Spinal cord (tissue), 10 donors: ENCODE measurements around the gene HILPDA. TPM values are rescaled to one million over a fixed set of nuclear protein-coding genes. Genes with fewer than 3 reads are reported as not detected.
"Not testable (repeated sequence)": the region's sequence is repeated elsewhere in the genome, so short reads cannot be mapped to it uniquely, and the experiment has no call there.

Experiments
- DNase-seq, 6 donors: peaks; one replicate each; pipeline versions ENCODE4 v3.0.0 to v3.0.0-alpha.2; 2013 to 2015; ENCODE audit warnings: low spot score in 6 of 6, low read depth in 4 of 6
- H3K27ac ChIP-seq: one replicate; pipeline ENCODE4 v1.5.1; 2013; ENCODE audit warnings: low read depth, low read length, control low read depth
- H3K27me3 ChIP-seq: one replicate; pipeline ENCODE4 v1.6.1; 2013; ENCODE audit warnings: low read length; ENCODE audit not compliant: control insufficient read depth, insufficient read depth
- H3K36me3 ChIP-seq: one replicate; pipeline ENCODE4 v1.6.1; 2013; ENCODE audit warnings: low read length; ENCODE audit not compliant: control insufficient read depth, insufficient read depth
- H3K4me1 ChIP-seq: one replicate; pipeline ENCODE4 v1.6.1; 2013; ENCODE audit warnings: low read length; ENCODE audit not compliant: control insufficient read depth, insufficient read depth
- H3K4me3 ChIP-seq: one replicate; pipeline ENCODE4 v1.5.1; 2013; ENCODE audit warnings: low read depth, low read length, control low read depth
- H3K9me3 ChIP-seq: one replicate; pipeline ENCODE4 v1.6.1; 2013; ENCODE audit warnings: low read length; ENCODE audit not compliant: control insufficient read depth, insufficient read depth
- WGBS: methylation state at CpG from one replicate; pipeline ENCODE4 v1.1.5; 2013; ENCODE audit warnings: missing lambda C conversion rate; ENCODE audit not compliant: insufficient coverage; 5-methylcytosine and 5-hydroxymethylcytosine counted together
- polyA plus RNA-seq, 2 donors: library from polyadenylated mRNA; unstranded; fragments of 120-200 nt; gene quantifications; one replicate each; pipeline ENCODE4 v1.2.1, GENCODE V29; 2013; ENCODE audit not compliant: insufficient read length in 2 of 2
- total RNA-seq, 2 donors: library from RNA; depleted of rRNA in 1 of 2; stranded (reverse); fragments of 120-200 nt in 1 of 2; fragments of >200 nt in 1 of 2; gene quantifications; one replicate each; pipeline versions ENCODE4 v1.2.3 to v1.2.4, GENCODE V29; 2013 to 2014
- donor health status: healthy.

HILPDA gene
- total and polyA plus RNA-seq, 4 donors, result 14.4 to 62.1 (median 27.3) TPM

DNA sequence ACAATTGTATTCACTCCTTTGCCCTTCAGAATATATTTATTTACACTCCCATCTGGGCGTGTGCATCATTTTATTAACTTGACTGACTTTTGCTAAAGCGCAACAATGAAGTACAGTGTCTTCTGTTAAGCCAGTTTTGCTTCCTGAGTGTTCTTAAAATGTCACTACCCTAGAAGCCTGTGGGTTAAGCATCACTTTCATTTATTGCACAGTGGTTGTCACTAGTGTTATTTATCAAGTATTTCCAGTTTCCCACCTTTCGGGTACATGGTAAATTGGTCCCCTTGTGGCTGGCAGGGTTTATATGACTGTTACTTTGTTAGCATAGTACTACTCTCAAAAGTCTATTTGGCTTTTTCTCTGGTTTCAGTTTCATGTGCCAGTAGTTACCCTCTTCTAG lies 3.3 kb downstream of the HILPDA start:
- 33% methylated on average over 1 of the region's 3 CpGs for WGBS
- DNase-seq, result no peak
- Histone ChIP-seq H3K27ac (no peak overlapping the region), H3K36me3 (peaks cover 11% of the 10 kb centered on the region), H3K9me3 (no peaks in the 10 kb centered on the region), H3K27me3 (no peaks in the 10 kb centered on the region), H3K4me3 (no peak overlapping the region), H3K4me1 (peaks cover 26% of the 10 kb centered on the region)

DNA sequence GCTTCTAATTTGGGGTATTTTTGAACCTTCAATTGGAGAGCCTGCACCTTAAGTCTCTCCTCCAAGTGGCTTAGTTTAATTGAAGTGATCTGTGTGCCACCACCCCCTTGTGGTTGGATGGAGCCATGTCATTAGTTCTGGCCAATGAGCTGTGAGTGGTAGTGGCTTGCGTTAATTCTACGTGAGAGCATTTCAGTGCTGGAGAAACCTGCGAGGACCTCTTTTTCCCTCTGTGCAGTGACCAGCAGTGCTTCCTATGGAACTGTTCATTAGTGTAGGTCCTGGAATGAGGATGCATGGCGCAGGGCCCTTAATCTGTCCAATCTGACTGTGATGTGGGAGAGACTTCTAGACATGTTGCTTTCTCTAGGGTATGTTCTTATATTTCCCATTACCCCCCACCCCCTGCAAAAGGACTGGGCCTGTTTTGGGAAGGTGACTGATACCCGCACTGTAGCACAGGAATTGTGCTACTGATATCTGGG lies 3.8 kb downstream of the HILPDA start:
- H3K9me3 ChIP-seq, result no peaks in the 10 kb centered on the region
- peaks cover 11% of the 10 kb centered on the region for H3K36me3 ChIP-seq
- DNase-seq, result peak in 4 of 6 donors; percentile 43 to 87 (median 64)
- H3K4me3 ChIP-seq, result no peak overlapping the region
- WGBS, result 33% methylated on average over 3 of the region's 5 CpGs
- peaks cover 21% of the 10 kb centered on the region for H3K4me1 ChIP-seq
- H3K27ac ChIP-seq, result no peak overlapping the region
- no peaks in the 10 kb centered on the region for H3K27me3 ChIP-seq

DNA sequence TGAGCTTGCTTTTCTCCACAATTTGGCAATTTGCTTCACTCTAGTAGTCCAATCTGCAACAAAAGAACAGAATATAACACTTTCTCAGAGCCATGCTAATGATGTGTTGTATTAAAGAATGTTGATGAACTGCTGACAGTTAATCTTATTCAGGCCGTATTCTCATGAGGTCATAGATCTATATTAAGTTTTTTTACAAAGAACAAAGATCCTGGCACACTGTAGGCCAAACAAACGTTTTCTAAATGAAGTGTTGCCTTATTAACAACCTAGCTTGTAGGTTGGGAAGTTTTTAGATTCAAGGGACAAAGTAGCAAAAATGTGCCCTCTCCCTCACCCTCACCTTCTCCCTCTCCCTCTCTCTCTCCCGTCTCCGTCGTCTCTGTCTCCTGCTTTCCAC lies 6.8 kb downstream of the HILPDA start:
- no peaks in the 10 kb centered on the region for H3K27me3 ChIP-seq
- H3K9me3 ChIP-seq, result no peaks in the 10 kb centered on the region
- no peak overlapping the region for H3K4me3 ChIP-seq
- no peak for DNase-seq
- 100% methylated on average over 3 of the region's 5 CpGs for WGBS
- H3K4me1 ChIP-seq, result no peaks in the 10 kb centered on the region
- H3K36me3 ChIP-seq, result peaks cover 9% of the 10 kb centered on the region
- H3K27ac ChIP-seq, result no peak overlapping the region

DNA sequence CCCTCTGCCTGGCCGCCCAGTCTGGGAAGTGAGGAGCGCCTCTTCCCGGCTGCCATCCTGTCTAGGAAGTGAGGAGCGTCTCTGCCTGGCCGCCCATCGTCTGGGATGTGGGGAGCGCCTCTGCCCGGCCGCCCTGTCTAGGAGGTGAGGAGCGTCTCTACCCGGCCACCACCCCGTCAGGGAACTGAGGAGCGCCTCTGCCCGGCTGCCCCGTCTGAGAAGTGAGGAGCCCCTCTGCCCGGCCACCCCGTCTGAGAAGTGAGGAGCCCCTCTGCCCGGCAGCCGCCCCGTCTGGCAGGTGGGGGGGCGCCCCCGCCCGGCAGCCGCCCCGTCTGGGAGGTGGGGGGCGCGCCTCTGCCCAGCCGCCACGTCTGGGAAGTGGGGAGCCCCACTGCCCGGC lies 7.7 kb downstream of the HILPDA start:
- not testable (repeated sequence) for H3K36me3 ChIP-seq, H3K9me3 ChIP-seq, H3K27ac ChIP-seq, H3K27me3 ChIP-seq, H3K4me1 ChIP-seq, DNase-seq, H3K4me3 ChIP-seq
- 98% methylated on average over 16 of the region's 30 CpGs for WGBS

DNA sequence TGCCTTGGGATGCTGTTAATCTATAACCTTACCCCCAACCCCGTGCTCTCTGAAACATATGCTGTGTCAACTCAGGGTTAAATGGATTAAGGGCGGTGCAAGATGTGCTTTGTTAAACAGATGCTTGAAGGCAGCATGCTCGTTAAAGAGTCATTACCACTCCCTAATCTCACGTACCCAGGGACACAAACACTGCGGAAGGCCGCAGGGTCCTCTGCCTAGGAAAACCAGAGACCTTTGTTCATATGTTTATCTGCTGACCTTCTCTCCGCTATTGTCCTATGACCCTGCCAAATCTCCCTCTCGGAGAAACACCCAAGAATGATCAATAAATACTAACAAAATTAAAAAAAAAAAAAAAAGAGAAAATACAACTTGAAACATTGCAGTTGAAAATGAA lies 8.3 kb downstream of the HILPDA start:
- H3K4me1 ChIP-seq, H3K4me3 ChIP-seq, H3K9me3 ChIP-seq, H3K36me3 ChIP-seq, DNase-seq, H3K27me3 ChIP-seq, H3K27ac ChIP-seq: not testable (repeated sequence)
- 61% methylated on average over 4 of the region's 8 CpGs for WGBS

DNA sequence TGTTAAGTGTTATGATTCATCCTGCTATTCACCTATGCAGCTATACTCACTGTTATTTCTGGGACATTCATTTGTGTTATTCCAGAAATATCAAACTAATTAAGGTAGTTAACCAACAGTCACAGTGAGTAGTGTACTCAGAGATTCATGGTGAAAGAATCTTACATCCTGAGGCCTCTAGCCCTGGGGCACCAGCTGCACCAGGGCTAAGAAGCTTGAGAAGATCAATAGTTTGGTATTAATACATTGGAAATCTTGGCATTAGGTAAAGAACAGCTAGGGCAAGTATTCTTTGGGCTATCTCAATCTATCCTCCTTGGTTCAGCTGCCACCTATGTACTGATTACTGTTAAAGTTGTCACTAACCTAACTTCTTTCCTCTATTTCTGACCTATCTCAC lies 11.2 kb downstream of the HILPDA start:
- not testable (repeated sequence) for H3K36me3 ChIP-seq, H3K4me3 ChIP-seq, H3K27ac ChIP-seq, H3K4me1 ChIP-seq, H3K27me3 ChIP-seq, H3K9me3 ChIP-seq, DNase-seq

DNA sequence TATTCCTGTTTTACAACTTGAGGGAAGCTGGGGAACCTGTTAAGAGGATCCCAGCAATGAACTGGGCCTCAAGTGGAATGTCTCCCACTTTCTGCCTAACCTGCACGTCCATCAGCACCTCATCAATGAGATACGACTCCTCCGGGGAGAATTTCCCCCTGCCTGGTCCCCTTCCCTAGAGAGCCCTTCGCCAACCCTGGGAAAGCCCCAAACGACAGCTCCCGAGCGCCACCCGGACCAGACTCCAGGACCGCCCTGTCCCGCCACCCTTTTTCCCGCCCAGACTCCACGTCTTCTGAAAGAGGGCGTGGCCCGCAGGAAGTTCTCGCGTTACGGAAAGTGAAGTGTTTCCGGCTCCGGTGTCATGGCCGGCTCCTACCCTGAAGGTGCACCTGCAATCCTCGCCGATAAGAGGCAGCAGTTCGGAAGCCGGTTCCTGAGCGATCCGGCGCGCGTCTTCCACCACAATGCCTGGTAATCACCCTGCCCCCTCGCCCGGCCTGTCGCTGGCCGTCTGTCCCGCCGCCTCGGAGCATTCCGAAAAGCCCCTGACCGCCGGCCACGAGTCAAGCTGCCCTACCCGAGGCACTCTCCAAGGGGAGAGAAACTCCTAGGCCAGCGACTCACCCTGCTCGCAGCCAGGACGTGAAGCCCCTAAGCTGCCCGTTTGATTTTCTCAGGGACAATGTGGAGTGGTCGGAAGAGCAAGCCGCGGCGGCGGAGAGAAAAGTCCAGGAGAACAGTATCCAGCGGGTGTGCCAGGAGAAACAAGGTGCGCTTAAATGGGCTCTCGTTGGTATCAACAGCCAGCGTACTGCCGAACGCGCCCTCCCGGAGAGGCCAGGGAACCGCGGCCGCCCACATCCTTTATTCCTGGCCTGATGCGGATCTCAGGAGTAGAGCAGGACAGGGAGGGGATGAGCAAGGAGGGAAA lies 21.0 kb downstream of the HILPDA start, which contains the start of gene METTL2B:
Gene METTL2B, plus strand, starts transcription at position 347 of the 934 bp plus-strand sequence. Its CDS starts 18 bp downstream, at position 365.
- H3K27me3 ChIP-seq, H3K36me3 ChIP-seq, H3K4me1 ChIP-seq, H3K9me3 ChIP-seq: not testable (repeated sequence)
- DNase-seq, result peak in 5 of 6 donors; percentile 66 to 97 (median 82)
- under 1% methylated on average over 57 of the region's 62 CpGs for WGBS
- Histone ChIP-seq H3K27ac (peak within 1 kb of the TSS; percentile 86), H3K4me3 (peak within 1 kb of the TSS; percentile 87)

DNA sequence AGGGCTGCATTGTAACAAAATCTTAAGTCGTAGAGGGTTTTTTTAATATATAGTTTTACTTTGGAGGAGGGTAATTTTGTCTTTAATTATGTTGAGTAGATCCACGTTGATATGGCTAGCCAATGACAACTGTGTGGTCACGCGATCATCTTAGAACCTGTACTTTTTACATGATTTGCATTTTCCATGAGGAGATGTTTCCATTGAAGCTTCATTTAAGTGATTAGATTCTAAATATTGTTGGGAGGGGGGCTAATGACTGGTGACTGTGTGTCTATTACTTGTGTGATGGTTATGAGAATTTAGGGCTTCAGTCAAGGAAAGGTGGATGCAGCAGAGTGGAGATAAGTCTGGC lies 21.6 kb downstream of the HILPDA start:
- not testable (repeated sequence) for H3K9me3 ChIP-seq, H3K4me1 ChIP-seq, H3K36me3 ChIP-seq, H3K27me3 ChIP-seq, DNase-seq
- Histone ChIP-seq H3K27ac (peak overlapping the region; percentile 86), H3K4me3 (peak overlapping the region; percentile 87)
- 0% methylated on average over 4 of the region's 4 CpGs for WGBS

DNA sequence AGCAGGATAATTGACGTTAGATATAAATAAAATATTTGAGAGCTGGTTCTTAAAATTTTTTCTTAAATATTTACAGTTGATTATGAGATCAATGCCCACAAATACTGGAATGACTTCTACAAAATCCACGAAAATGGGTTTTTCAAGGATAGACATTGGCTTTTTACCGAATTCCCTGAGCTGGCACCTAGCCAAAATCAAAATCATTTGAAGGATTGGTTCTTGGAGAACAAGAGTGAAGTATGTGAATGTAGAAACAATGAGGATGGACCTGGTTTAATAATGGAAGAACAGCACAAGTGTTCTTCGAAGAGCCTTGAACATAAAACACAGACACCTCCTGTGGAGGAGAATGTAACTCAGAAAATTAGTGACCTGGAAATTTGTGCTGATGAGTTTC lies 23.4 kb downstream of the HILPDA start:
- not testable (repeated sequence) for H3K4me1 ChIP-seq, DNase-seq, H3K4me3 ChIP-seq, H3K27me3 ChIP-seq, H3K9me3 ChIP-seq, H3K27ac ChIP-seq, H3K36me3 ChIP-seq
- WGBS, result no CpG with 5 or more reads among the region's 4 CpGs

DNA sequence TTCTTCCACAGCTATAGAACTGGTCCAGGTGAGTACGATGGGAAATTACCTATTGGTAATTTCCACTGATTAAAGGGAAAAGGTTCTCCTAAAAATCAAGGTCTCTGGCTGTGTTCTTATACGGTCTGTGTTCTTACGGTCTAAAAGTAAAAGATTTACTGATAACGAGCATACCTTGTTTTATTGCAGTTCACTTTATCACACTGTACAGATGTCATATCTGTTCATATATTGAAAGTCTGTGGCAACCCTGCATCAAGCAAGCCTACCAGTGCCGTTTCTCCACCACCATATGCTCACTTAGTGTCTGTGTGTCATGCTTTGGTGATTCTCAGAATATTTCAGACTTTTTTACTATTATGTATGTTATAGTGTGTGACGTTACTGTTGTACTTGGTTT lies 32.5 kb downstream of the HILPDA start:
- peaks cover 19% of the 10 kb centered on the region for H3K36me3 ChIP-seq
- H3K4me3 ChIP-seq, H3K9me3 ChIP-seq, H3K27me3 ChIP-seq, DNase-seq, H3K27ac ChIP-seq, H3K4me1 ChIP-seq: not testable (repeated sequence)
- no CpG with 5 or more reads among the region's 6 CpGs for WGBS
